Stimulated activated CD4-positive, alpha-beta T cell treated with anti-CD3 and anti-CD28 coated beads, Interleukin-1b, Interleukin-23, amount 100 ng/mL, for 4 hours (primary cell): ENCODE data around the gene CNPPD1.

ENCODE experiments used
- DNase-seq, 2 donors: peaks; one replicate each; pipeline ENCODE4 v3.0.0-alpha.2; 2020; ENCODE audit warnings: low read depth in 2 of 2

Gene CNPPD1

DNA sequence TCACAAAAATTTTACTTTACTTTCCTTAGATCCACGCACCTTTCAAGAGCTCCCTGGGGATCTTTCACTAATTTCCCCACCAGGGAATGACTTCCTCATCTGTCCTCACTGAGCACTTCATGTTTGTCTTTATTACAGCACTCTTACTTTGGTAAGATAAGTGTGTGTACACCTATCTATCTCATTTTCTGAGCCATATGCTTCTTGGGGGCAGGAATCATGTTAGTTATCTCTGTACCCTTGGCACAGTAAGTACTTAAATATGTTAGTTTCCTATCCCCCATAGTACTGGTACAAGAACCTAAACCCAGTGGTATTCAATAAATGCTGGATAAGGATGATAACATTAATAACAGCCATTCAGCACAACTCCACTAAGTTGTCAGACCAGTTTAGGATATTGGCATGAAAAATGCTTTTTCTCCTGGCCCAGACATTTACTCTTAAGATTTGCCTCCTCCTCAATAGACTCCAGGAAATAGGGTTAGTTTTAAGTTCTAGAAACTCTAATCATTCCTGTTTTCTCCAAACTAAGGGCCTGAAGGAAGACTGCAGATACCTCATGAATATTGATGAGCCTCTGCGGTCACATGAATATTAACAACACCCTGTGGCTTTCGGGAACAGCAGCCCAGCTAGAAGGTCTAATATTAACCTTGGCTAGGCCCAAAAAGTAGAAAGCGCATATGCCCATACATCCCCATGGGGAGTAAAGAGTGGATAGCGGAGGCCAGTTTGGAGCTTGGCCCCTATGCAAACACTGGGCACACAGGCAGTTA, 54.3 kb downstream of the CNPPD1 start:
- no peak for DNase-seq
